Measurements from ENCODE around the gene CAMSAP1.

The CAMSAP1 gene

DNA sequence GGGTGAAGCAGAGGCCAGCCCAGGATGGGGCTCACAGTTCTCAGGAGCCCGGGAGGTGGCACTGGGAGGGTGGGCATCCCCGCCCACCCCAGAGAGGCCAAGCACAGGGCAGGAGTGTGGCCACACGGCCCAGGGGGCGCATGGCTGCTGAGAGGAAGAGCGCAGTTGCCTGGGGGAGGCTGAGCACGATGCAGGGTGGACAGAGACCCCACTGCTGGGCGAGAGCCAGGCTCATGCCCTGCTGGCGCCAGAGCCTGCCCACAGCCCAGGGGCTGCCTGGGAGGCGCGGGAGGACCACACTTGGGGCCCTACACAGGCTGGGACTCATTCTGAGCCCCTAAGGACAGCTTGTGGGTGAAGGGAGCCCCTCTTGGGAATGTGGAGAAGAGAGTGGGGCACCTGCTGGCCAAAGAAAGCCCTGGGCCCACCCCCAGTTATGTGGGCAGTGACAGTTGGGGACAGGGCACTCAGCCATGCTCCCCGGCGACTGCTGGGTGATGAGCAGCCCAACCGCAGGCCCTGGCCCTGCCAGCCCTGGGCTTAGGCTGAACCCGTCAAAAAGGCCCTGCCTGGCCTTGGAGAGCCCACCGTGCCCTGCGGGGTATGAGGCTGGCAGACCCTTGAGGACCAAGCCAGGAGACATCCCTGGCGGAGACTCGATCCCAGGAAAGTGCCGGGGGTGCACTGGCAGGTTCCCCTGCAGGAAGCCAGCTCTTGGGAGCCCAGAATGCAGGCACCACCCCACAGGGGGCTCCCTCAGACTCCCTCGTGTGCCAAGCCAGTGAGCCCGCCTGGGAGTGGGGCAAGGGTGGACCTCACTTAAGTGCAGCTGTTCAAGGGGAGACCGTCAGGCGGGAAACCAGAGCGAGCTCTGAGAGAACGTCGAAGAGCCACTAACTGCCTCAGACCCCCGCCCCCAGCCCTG is 21.6 kb upstream of the CAMSAP1 start:
- DNase-seq, result no peak
- no peak overlapping the region for H3K23ac ChIP-seq (ENCODE audit: low read length in 2 of 2)
- no peak overlapping the region for H2AK5ac ChIP-seq (ENCODE audit: low read length, severe bottlenecking)
- no peak overlapping the region for H3K4ac ChIP-seq (ENCODE audit: low read depth in 1 of 2, low read length in 2 of 2)
- H3K4me3 ChIP-seq (ENCODE audit: insufficient read depth in 1 of 2, low read depth in 1 of 2, low read length in 2 of 2), result no peak overlapping the region
- H2AFZ ChIP-seq (ENCODE audit: low read depth, low read length), result no peak overlapping the region
- WGBS, result 92% methylated on average over 27 of the region's 27 CpGs
- peaks cover 24 to 67% of the 10 kb centered on the region in 2 experiments for H3K36me3 ChIP-seq (ENCODE audit: control insufficient read depth in 1 of 2, insufficient read depth in 2 of 2, low read depth in 1 of 2, low read length in 2 of 2)
- H3K18ac ChIP-seq (ENCODE audit: low read depth in 1 of 2, low read length in 2 of 2), result no peak overlapping the region
- peak overlapping the region; percentile 1 for H4K91ac ChIP-seq (ENCODE audit: low read length)
- H2BK120ac ChIP-seq (ENCODE audit: low read depth, low read length), result no peak overlapping the region
- H2BK12ac ChIP-seq (ENCODE audit: low read length in 2 of 2), result no peak overlapping the region
- no peak overlapping the region for H3K27ac ChIP-seq (ENCODE audit: low read length, poor library complexity, severe bottlenecking)
- peaks cover 18% of the 10 kb centered on the region for H3K4me1 ChIP-seq (ENCODE audit: control insufficient read depth, insufficient read depth, low read depth, low read length)
- H3K4me2 ChIP-seq (ENCODE audit: low read length, poor library complexity, severe bottlenecking), result no peak overlapping the region
- no peak overlapping the region for H3K9ac ChIP-seq (ENCODE audit: low read length)
- H3K79me1 ChIP-seq (replicated peaks; ENCODE audit: low read length, poor library complexity, severe bottlenecking), result peaks cover 24% of the 10 kb centered on the region
- H2BK15ac ChIP-seq (ENCODE audit: low read depth, poor library complexity, severe bottlenecking), result no peak overlapping the region
- H3K9me3 ChIP-seq (ENCODE audit: control insufficient read depth, low read length), result no peaks in the 10 kb centered on the region
- H3K14ac ChIP-seq (ENCODE audit: low read length in 2 of 2), result no peak overlapping the region
- H2BK5ac ChIP-seq (ENCODE audit: low read depth, low read length, poor library complexity, severe bottlenecking), result no peak overlapping the region
- H3K27me3 ChIP-seq (ENCODE audit: control insufficient read depth in 1 of 2, insufficient read depth in 1 of 2, low read length in 2 of 2), result no peaks in the 10 kb centered on the region
- H4K8ac ChIP-seq (ENCODE audit: low read length), result no peak overlapping the region

DNA sequence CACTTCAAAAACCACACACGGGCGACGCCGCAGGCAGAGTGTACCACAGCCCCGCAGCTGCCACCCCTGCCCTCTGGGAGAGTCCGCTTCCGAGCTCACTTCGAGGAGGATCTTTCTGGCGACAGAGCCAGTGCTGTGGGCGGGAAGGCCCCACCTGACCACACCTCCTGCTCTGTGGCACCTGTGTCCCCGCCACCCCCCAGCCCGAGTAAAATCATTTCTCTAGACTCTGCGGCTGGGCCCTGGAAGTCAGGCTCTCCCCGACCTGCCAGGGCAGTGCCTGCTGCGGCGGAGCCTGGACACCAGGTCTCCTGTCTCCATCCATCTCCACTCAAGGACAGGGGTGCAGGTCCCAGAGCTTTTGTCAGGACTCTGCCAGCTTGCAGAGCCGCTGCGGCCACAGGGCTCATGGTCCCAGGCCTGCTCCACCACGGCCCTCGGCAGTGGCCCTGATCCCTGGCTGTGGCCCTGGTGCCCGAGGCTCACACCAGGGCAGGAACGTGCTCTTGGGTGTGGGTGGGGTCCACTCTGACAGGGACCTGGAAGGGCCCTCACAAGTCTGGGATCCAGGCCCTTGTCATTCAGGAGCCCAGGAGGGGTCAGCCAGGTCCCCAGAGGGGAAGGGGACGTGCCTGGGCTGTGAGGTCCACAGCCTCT is 20.9 kb upstream of the CAMSAP1 start:
- H3K14ac ChIP-seq (ENCODE audit: low read length in 2 of 2), result no peak overlapping the region
- no peak overlapping the region for H3K18ac ChIP-seq (ENCODE audit: low read depth in 1 of 2, low read length in 2 of 2)
- H2AK5ac ChIP-seq (ENCODE audit: low read length, severe bottlenecking), result no peak overlapping the region
- 97% methylated on average over 23 of the region's 23 CpGs for WGBS
- H3K36me3 ChIP-seq (ENCODE audit: control insufficient read depth in 1 of 2, insufficient read depth in 2 of 2, low read depth in 1 of 2, low read length in 2 of 2), result peaks cover 19 to 66% of the 10 kb centered on the region in 2 experiments
- DNase-seq, result no peak
- H2BK5ac ChIP-seq (ENCODE audit: low read depth, low read length, poor library complexity, severe bottlenecking), result no peak overlapping the region
- no peak overlapping the region for H2BK120ac ChIP-seq (ENCODE audit: low read depth, low read length)
- H3K4me3 ChIP-seq (ENCODE audit: insufficient read depth in 1 of 2, low read depth in 1 of 2, low read length in 2 of 2), result no peak overlapping the region
- H3K9ac ChIP-seq (ENCODE audit: low read length), result no peak overlapping the region
- no peak overlapping the region for H4K8ac ChIP-seq (ENCODE audit: low read length)
- no peak overlapping the region for H3K4me2 ChIP-seq (ENCODE audit: low read length, poor library complexity, severe bottlenecking)
- H3K4me1 ChIP-seq (ENCODE audit: control insufficient read depth, insufficient read depth, low read depth, low read length), result peaks cover 18% of the 10 kb centered on the region
- H3K27me3 ChIP-seq (ENCODE audit: control insufficient read depth in 1 of 2, insufficient read depth in 1 of 2, low read length in 2 of 2), result no peaks in the 10 kb centered on the region
- H2BK15ac ChIP-seq (ENCODE audit: low read depth, poor library complexity, severe bottlenecking), result no peak overlapping the region
- H3K27ac ChIP-seq (ENCODE audit: low read length, poor library complexity, severe bottlenecking), result no peak overlapping the region
- no peak overlapping the region for H3K23ac ChIP-seq (ENCODE audit: low read length in 2 of 2)
- peaks cover 23% of the 10 kb centered on the region for H3K79me1 ChIP-seq (replicated peaks; ENCODE audit: low read length, poor library complexity, severe bottlenecking)
- no peaks in the 10 kb centered on the region for H3K9me3 ChIP-seq (ENCODE audit: control insufficient read depth, low read length)
- no peak overlapping the region for H2BK12ac ChIP-seq (ENCODE audit: low read length in 2 of 2)
- H3K4ac ChIP-seq (ENCODE audit: low read depth in 1 of 2, low read length in 2 of 2), result no peak overlapping the region
- peak overlapping the region; percentile 36 for H4K91ac ChIP-seq (ENCODE audit: low read length)
- H2AFZ ChIP-seq (ENCODE audit: low read depth, low read length), result no peak overlapping the region

DNA sequence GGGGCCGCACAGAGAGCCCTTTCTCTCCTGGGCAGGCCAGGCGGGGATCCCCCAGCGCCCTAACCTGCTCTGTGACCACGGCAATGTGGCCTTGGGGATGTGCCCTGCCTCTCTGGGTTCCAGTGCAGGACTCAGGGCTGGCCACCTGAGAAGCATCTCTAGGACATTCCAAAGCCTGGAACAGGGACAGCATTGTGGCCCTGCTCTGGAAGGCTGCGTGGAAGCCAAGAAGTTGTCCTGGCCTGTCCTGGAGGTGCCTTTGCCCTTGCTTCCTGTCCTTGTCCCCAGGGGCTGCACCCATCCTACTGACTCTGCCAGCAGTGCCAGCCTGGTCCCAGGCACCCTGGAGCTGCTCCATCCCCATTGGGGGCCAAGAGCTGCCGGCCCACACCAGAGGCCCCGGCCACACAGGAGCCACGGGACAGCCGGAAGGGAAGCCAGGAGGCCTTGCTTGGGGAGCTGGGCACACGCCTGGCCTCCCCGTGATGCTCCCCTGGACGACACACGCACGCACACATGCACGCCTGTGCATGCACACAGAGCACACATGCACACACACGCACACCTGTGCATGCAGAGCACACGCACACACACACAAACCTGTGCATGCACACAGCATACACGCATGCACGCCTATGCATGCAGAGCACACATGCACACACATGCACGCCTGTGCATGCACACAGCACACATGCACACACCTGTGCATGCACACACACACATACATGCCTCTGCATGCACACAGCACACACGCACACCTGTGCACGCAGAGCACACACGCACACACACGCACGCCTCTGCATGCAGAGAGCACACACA is 20.1 kb upstream of the CAMSAP1 start:
- Histone ChIP-seq H3K9ac (ENCODE audit: low read length) (peak overlapping the region; percentile 21), H4K8ac (ENCODE audit: low read length) (no peak overlapping the region), H3K79me1 (replicated peaks; ENCODE audit: low read length, poor library complexity, severe bottlenecking) (peaks cover 22% of the 10 kb centered on the region), H3K23ac (ENCODE audit: low read length in 2 of 2) (no peak overlapping the region), H2BK5ac (ENCODE audit: low read depth, low read length, poor library complexity, severe bottlenecking) (no peak overlapping the region), H3K18ac (ENCODE audit: low read depth in 1 of 2, low read length in 2 of 2) (no peak overlapping the region), H2BK12ac (ENCODE audit: low read length in 2 of 2) (no peak overlapping the region), H3K4me3 (ENCODE audit: insufficient read depth in 1 of 2, low read depth in 1 of 2, low read length in 2 of 2) (peak overlapping the region in 1 of 2 experiments; percentile 41), H3K27me3 (ENCODE audit: control insufficient read depth in 1 of 2, insufficient read depth in 1 of 2, low read length in 2 of 2) (no peaks in the 10 kb centered on the region), H3K14ac (ENCODE audit: low read length in 2 of 2) (peak overlapping the region in 1 of 2 experiments; percentile 76), H2AK5ac (ENCODE audit: low read length, severe bottlenecking) (no peak overlapping the region), H3K4me2 (ENCODE audit: low read length, poor library complexity, severe bottlenecking) (no peak overlapping the region), H3K27ac (ENCODE audit: low read length, poor library complexity, severe bottlenecking) (no peak overlapping the region), H2BK15ac (ENCODE audit: low read depth, poor library complexity, severe bottlenecking) (no peak overlapping the region), H3K4ac (ENCODE audit: low read depth in 1 of 2, low read length in 2 of 2) (no peak overlapping the region), H3K9me3 (ENCODE audit: control insufficient read depth, low read length) (no peaks in the 10 kb centered on the region), H3K36me3 (ENCODE audit: control insufficient read depth in 1 of 2, insufficient read depth in 2 of 2, low read depth in 1 of 2, low read length in 2 of 2) (peaks cover 11 to 59% of the 10 kb centered on the region in 2 experiments), H4K91ac (ENCODE audit: low read length) (peak overlapping the region; percentile 0), H2AFZ (ENCODE audit: low read depth, low read length) (no peak overlapping the region), H2BK120ac (ENCODE audit: low read depth, low read length) (no peak overlapping the region), H3K4me1 (ENCODE audit: control insufficient read depth, insufficient read depth, low read depth, low read length) (peaks cover 18% of the 10 kb centered on the region)
- DNase-seq, result no peak
- WGBS, result 97% methylated on average over 25 of the region's 25 CpGs
